Breast epithelium (tissue), 3 donors: ENCODE results near the gene NRAS.

Experiments
- CTCF ChIP-seq, 3 donors: fragments of 450-650 bp; IDR thresholded peaks; one replicate each; pipeline ENCODE4 v1.5.1; 2016 to 2017; ENCODE audit warnings: antibody characterized with exemption in 3 of 3, mild to moderate bottlenecking in 3 of 3, moderate library complexity in 3 of 3
- POLR2A ChIP-seq: fragments of 450-650 bp; IDR thresholded peaks from one replicate; pipeline ENCODE4 v1.6.1; 2016; ENCODE audit warnings: antibody characterized with exemption, mild to moderate bottlenecking, moderate library complexity

GRCh38 chr1:114691061-114691460 lies 25.5 kb downstream of the NRAS start:
- no peak for TF ChIP-seq CTCF (IDR thresholded peaks at IDR 0.05)
- TF ChIP-seq POLR2A: no peak
